ENCODE results near the gene R3HCC1L. TPM values are rescaled to one million over a fixed set of nuclear protein-coding genes. Genes with fewer than 3 reads are reported as not detected.

Gene R3HCC1L
- total and polyA plus RNA-seq, 2 donors (not counting 1 experiment from before 2014, with no cell fraction given): 11.6 to 25.1 TPM

DNA sequence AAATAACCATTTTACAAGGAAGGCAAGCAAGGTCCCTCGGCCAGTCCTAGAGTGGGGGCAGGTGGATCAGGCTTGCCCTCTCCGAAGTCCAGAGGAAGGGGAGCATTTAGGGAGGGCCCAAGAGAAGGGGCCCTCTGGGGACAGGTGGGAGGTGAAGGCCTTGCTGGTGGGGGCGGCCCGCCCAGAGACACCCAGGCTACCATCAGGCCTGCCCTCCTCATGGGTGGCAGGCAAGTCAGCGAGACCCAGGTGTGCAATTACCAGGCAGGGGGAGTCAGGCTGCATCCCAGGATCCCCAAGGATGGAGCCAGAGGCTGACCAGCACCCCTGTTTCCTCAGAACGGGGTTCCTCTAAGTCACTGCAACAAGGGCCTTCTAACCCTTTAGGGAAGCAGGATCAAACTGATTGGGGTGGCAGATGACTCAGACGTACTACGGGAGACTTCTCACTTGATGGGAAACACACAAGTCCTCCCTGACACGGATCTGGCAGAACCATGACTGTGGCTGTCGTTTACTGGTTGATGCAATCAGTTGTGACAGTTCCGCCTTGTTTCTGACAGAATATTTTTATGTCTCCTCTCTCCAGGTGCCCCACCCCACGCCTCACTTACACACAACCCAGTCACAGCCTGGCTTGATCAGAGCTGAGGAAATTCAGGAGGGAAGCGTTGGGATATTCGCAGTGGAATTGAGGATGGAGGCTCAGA lies 125.3 kb downstream of the R3HCC1L start:
- no peaks in the 10 kb centered on the region for H3K36me3 ChIP-seq (replicated peaks in 1 of 2; ENCODE audit: control extremely low read depth in 1 of 2, control insufficient read depth in 1 of 2, extremely low read depth in 1 of 2, insufficient read depth in 2 of 2, low read length in 1 of 2)
- H3K79me2 ChIP-seq (ENCODE audit: control insufficient read depth, insufficient read depth, low read length): no peaks in the 10 kb centered on the region
- CTCF ChIA-PET: no interaction called here
- no peaks in the 10 kb centered on the region for H3K27me3 ChIP-seq (replicated peaks in 1 of 4; ENCODE audit: control extremely low read depth in 1 of 4, control insufficient read depth in 3 of 4, insufficient read depth in 4 of 4, low read length in 3 of 4)
- Mint-ChIP-seq H3K4me3 (no peak overlapping the region), H3K4me1 (no peaks in the 10 kb centered on the region), H3K27me3 (no peaks in the 10 kb centered on the region), H3K9me3 (ENCODE audit: insufficient read depth) (no peaks in the 10 kb centered on the region), H3K27ac (no peak overlapping the region)
- DNase-seq (no peak), ATAC-seq (ENCODE audit: low read depth) (no peak)
- 86% methylated on average over 9 of the region's 14 CpGs for WGBS (ENCODE audit: insufficient coverage)
- H3K9ac ChIP-seq (ENCODE audit: low read length): no peak overlapping the region
- peaks cover 0 to 4% (median 0%) of the 10 kb centered on the region in 3 donors for H3K9me3 ChIP-seq (ENCODE audit: control extremely low read depth in 1 of 3, control insufficient read depth in 2 of 3, insufficient read depth in 1 of 3, low read length in 2 of 3)
- no peak overlapping the region for H3K4me2 ChIP-seq (replicated peaks; ENCODE audit: low read depth, low read length, poor library complexity, severe bottlenecking)
- no peak overlapping the region for H2AFZ ChIP-seq (ENCODE audit: insufficient read depth, low read depth, low read length, poor library complexity, severe bottlenecking)
- no peaks in the 10 kb centered on the region for H4K20me1 ChIP-seq (ENCODE audit: control insufficient read depth, insufficient read depth, low read length, poor library complexity, severe bottlenecking)
- H3K27ac ChIP-seq (ENCODE audit: low read length in 2 of 2): no peak overlapping the region
- no peaks in the 10 kb centered on the region for H3K4me1 ChIP-seq (ENCODE audit: control insufficient read depth in 2 of 2, insufficient read depth in 2 of 2, low read length in 2 of 2)
- intact Hi-C loops (cut with micrococcal nuclease): no loop called here
- TF ChIP-seq EZH2 (IDR thresholded peaks at IDR 0.05; ENCODE audit: borderline replicate concordance, insufficient read depth, low read depth, low read length, poor library complexity, severe bottlenecking): no peak
- TF ChIP-seq, protein P1, sequence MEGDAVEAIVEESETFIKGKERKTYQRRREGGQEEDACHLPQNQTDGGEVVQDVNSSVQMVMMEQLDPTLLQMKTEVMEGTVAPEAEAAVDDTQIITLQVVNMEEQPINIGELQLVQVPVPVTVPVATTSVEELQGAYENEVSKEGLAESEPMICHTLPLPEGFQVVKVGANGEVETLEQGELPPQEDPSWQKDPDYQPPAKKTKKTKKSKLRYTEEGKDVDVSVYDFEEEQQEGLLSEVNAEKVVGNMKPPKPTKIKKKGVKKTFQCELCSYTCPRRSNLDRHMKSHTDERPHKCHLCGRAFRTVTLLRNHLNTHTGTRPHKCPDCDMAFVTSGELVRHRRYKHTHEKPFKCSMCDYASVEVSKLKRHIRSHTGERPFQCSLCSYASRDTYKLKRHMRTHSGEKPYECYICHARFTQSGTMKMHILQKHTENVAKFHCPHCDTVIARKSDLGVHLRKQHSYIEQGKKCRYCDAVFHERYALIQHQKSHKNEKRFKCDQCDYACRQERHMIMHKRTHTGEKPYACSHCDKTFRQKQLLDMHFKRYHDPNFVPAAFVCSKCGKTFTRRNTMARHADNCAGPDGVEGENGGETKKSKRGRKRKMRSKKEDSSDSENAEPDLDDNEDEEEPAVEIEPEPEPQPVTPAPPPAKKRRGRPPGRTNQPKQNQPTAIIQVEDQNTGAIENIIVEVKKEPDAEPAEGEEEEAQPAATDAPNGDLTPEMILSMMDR (IDR thresholded peaks at IDR 0.05): no peak
- POLR2A ChIA-PET: no interaction called here
- no peak overlapping the region for H3K4me3 ChIP-seq (ENCODE audit: control extremely low read depth in 1 of 5, extremely low read depth in 1 of 5, insufficient read depth in 1 of 5, low read depth in 2 of 5, low read length in 4 of 5)

DNA sequence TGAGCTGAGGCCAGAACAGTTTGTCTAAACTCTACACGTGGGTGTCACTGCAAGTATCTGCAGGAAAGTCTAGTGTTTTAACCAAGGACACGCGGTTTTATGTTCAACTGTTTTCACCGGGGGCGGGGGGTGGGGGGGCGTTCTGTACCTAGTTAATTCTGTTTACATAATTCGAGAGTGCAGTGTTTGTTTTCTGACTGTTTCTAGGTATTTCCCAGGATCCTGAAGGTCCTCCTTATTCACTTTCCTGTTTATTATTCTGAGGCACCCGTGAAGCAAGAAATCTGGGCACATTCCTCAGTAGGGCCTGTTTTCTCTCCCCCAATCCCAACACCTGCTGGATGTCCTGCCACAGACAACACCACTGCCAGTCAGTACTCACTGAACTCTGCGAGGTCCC lies 125.9 kb downstream of the R3HCC1L start:
- ChIA-PET POLR2A (no interaction called here), CTCF (no interaction called here)
- Histone ChIP-seq H2AFZ (ENCODE audit: insufficient read depth, low read depth, low read length, poor library complexity, severe bottlenecking) (no peak overlapping the region), H3K79me2 (ENCODE audit: control insufficient read depth, insufficient read depth, low read length) (no peaks in the 10 kb centered on the region), H3K9me3 (ENCODE audit: control extremely low read depth in 1 of 3, control insufficient read depth in 2 of 3, insufficient read depth in 1 of 3, low read length in 2 of 3) (peaks cover 0 to 4% (median 0%) of the 10 kb centered on the region in 3 donors), H3K36me3 (replicated peaks in 1 of 2; ENCODE audit: control extremely low read depth in 1 of 2, control insufficient read depth in 1 of 2, extremely low read depth in 1 of 2, insufficient read depth in 2 of 2, low read length in 1 of 2) (no peaks in the 10 kb centered on the region), H3K27ac (ENCODE audit: low read length in 2 of 2) (no peak overlapping the region), H4K20me1 (ENCODE audit: control insufficient read depth, insufficient read depth, low read length, poor library complexity, severe bottlenecking) (no peaks in the 10 kb centered on the region), H3K4me3 (ENCODE audit: control extremely low read depth in 1 of 5, extremely low read depth in 1 of 5, insufficient read depth in 1 of 5, low read depth in 2 of 5, low read length in 4 of 5) (no peak overlapping the region), H3K9ac (ENCODE audit: low read length) (no peak overlapping the region), H3K4me2 (replicated peaks; ENCODE audit: low read depth, low read length, poor library complexity, severe bottlenecking) (no peak overlapping the region), H3K4me1 (ENCODE audit: control insufficient read depth in 2 of 2, insufficient read depth in 2 of 2, low read length in 2 of 2) (no peaks in the 10 kb centered on the region), H3K27me3 (replicated peaks in 1 of 4; ENCODE audit: control extremely low read depth in 1 of 4, control insufficient read depth in 3 of 4, insufficient read depth in 4 of 4, low read length in 3 of 4) (no peaks in the 10 kb centered on the region)
- intact Hi-C loops (cut with micrococcal nuclease): no loop called here
- 91% methylated on average over 9 of the region's 9 CpGs for whole genome bisulfite sequencing (ENCODE audit: insufficient coverage)
- Mint-ChIP-seq H3K4me1 (no peaks in the 10 kb centered on the region), H3K27me3 (no peaks in the 10 kb centered on the region), H3K27ac (no peak overlapping the region), H3K4me3 (no peak overlapping the region), H3K9me3 (ENCODE audit: insufficient read depth) (no peaks in the 10 kb centered on the region)
- DNase-seq: no peak
- TF ChIP-seq, protein P1 (IDR thresholded peaks at IDR 0.05): no peak
- ATAC-seq (ENCODE audit: low read depth): no peak
